ENCODE data around the gene WDR91.

The WDR91 gene

DNA sequence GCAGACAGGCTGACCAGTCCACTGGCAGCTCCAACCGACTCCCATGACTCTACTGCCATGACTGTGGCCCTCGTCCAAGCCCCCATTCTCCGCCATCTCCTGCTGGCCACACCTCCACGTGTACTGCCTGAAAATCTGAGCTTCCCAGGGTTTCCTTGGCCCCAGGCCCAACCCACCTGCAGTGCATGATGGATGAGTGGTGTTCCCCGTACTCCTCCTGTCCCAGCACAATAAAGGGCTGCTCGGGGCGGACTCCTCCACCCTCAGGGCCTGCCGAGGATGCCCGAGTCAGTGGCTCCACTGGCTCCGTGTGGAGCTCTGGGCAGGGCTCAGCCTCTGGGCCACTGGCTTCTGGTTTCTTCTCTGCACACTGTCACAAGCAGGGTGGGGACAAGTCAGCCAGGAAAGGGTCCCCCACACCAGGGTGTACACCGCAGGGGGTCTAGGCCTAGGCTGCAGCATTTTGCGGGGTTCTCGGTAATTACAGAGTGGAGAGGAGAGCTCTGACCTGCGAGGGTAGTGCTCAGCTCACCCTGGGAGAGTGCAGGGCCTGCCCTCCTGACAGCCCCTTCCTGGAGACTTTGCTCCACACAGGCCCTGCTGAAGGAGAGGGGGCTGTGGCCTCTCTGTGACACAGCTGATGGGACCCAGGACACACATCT, 15.2 kb downstream of the WDR91 start:
- DNase-seq: no peak

DNA sequence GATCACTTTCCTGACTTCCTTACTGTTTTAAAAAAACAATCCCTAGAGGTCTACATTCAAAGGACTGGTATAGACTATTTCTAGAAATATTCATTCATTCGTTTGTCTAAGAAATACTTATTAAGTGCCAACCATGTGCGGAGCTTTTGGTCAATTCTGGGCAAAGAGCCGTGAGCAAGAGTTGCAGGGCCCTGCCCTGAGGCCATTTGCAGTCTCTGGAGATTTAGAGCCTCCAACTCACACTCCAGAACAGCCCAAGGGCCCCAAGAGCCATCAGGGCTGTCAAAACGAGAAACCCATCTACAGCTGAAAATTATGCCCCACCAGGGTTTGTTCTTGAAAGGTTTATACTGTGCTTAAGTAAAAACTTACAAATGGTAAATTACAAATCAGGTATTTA, 16.2 kb downstream of the WDR91 start:
- DNase-seq: no peak

- no peak for DNase-seq
Measured at GRCh38 chr7:135194494-135195095, 16.7 kb downstream of the WDR91 start.

- DNase-seq: no peak
Measured at GRCh38 chr7:135193615-135194081, 17.7 kb downstream of the WDR91 start.

GRCh38 chr7:135192914-135193536, 18.3 kb downstream of the WDR91 start:
- DNase-seq: no peak

DNA sequence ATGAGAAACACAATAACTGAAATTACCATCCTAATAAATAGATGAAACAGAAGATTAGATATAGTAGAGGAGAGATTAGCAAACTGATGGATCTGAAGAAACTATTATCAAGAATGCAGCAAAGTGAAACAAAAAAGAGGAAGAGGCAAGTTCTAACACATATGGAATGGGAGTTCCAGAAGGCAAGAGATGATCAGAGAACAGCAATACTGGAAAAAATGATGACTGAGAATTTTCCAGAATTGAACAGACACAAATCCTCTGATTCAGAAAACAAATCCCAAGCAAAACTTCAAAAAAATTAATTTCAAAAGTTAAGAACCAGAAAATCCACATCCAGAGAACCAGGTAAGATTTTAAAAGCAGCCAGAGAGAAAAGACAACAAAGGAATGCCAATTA, 20.6 kb downstream of the WDR91 start:
- no peak for DNase-seq

DNA sequence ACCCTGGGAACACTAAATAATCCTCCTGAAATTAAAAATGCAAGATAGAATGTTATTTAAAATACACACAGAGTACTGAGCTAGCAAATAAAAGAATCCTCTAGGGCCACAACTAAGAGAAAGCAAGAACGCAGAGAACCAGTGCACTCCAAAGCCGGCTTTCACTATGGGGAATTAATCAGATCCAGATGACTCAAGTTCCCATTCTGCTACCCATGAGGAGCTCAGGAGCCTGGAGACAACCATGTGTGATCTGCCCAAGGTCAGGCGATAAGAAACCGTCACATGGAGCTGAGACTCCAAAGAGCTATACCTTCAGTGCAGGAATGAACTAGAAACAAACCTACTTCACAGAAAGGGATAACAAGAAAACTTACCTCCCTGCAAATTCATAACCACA, 21.4 kb downstream of the WDR91 start:
- DNase-seq: no peak

DNA sequence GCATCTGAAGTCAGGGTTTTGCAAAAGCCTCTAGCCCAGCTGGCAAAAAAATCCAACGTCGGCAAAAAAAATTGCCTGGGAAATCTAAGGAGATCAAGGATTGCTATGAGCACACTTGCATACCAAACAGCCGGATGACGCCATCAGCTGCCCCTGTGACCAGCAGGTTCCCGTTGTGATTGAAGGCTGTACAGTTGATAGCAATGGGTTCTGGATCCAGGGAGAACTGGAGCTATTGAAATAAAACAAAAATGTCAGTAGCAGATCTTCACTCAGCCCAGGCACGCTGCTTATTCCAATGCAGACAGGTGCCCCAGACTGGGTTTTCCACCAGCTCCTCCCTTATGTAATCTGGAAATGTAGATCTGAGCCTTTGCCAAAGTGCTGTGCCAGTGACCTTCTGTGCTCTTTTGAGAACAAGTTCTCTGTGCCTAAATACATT, 22.1 kb downstream of the WDR91 start:
- DNase-seq: no peak

DNA sequence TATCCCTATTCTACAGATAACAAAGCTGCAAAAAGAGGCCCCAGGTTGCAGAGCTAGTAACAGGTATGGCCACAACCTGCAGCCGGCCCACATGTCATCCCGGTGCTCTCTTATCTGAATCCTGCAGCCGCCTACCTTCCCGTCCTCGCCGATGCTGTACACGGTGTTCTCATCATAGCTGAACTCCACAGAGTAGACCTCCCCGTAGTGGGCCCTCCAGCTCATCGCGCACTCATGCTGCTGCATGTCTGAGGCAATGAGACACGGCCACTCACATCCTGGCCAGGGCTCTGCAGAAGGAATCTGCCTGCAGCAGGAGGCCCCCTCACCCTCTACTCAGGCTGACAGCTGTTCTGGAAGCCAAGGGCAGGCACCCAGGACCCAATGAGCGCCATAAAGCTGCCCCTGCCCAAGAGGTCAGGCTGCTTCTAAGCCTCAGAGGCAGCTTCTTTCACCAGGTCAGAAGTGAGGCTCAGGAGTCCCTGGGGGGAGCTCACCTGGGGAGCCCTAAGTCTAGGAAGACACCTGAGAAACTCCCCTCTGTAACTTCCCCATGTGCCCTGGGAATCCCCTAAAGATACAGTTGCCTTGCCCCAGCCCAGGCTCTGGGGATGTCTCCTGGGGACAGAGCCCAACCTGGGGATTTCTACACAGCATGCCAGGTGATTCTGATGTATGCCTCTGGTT, 22.9 kb downstream of the WDR91 start:
- DNase-seq: no peak

DNA sequence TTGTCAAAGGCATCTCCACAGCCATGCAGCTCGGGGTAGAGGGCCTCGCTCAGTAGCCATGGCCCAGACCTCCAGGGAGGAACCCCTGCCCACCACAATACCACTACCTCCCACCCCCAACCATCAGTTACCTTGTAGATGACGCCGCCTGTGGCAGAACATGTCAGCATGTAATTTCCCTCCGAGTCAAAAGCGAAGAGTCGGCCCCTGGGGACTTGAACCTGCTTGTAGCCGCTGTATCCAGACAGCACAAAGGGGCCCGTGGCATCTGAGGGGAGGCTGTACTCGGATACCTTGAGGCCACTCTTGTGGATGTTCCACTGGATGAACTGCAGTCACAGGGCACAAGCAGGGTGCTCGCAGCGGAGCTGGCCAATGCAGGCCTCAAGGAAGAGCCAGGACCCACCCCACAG, 24.5 kb downstream of the WDR91 start:
- no peak for DNase-seq

DNA sequence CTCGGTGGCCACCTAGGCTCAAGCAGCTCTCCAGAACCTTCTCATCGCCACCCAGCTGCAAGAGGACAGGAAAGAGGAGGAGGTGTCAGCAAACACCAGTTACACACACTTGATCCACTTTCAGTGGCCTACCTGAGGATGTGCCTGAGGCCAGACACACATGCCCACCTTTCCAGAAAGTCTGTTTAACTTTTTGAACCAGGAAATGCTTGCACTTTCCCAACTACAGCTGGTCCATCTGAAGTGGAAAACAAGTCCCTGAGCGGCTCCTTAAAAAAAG, 25.1 kb downstream of the WDR91 start:
- DNase-seq: no peak

DNA sequence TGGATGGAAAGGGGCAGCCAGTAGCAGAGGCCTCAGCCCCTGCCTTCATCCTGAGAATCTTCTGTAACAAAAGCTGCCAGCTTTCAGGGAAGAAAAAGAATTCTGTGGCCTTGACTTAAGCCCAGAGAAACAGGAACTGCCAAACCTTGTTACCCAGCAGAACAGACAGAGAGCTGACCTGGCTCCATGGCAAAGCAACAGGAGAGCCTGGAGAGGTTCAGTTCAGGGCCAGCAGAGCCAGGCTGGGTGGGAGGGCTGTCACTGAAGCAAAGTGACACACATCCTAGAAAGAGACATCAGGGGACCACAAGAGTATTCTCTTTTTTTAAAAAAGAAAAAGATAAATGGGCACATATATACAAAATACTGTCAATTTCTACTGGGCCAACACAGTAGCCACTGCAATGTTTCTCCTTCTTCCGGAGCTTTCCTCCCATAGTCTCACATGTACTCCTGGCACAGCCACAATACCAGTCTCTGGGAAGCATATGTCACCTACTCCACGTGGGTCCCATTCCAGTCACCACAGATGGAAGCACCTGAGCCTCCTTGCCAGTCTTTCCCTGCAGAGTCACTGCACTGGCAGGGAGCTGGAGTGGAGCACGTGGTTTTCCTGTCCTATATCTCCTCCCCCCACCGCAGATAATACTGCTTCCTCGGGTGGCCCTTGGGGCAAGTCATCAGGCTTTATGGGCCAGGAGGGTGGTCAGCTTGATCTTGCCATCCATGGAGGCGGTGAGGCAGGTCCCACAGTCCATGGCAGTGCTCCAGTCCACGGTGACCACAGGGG, 25.7 kb downstream of the WDR91 start:
- DNase-seq: no peak

DNA sequence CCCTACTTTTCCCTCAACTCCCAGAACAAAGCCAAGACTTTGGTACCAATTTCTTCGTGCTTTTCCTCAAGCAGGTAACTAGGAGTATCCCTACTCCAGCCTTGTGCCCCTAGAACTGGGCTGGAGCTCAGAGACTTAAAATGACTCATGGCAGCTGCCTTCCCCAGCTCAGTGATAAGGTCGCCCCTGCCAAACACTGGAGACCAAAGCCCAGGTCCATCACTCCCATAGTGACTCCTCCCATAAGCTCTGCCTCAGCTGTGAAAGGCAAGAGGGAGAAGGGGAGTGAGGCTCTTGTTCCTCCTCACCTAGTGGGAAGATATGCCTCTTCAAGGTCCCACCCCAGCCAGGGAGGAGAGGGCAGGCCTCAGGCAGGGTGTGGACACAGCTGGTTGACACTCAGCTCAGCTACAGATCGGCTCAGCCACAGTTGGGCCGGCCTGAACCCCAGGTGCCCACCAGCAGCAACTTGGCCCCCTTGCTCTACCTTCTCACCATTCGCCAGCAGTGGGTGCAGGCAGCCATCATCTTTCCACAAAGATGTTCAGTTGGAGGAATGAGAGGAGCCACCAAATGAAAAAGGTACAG, 27.0 kb downstream of the WDR91 start:
- DNase-seq: no peak

DNA sequence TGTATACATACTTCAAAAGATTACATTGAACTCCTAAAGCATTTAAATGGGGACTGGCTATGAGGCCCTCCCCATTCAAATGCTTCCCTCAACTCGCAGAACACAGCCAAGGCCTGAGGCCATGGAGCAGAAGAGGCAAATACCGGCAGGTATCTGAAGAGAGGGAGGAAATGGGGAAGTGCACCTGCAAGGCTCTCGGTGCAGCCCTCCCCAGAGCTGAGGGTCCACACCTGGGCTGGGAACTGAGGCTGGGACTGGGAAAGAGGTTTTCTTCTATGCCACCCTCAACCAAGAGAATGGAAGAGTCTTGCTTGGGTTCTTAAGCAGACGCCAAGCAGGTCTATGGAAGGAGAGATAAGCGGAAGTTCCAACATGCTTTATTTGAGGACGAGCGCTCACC, 27.8 kb downstream of the WDR91 start:
- no peak for DNase-seq

- DNase-seq: no peak
Measured at GRCh38 chr7:135181929-135182678, 29.2 kb downstream of the WDR91 start.

DNA sequence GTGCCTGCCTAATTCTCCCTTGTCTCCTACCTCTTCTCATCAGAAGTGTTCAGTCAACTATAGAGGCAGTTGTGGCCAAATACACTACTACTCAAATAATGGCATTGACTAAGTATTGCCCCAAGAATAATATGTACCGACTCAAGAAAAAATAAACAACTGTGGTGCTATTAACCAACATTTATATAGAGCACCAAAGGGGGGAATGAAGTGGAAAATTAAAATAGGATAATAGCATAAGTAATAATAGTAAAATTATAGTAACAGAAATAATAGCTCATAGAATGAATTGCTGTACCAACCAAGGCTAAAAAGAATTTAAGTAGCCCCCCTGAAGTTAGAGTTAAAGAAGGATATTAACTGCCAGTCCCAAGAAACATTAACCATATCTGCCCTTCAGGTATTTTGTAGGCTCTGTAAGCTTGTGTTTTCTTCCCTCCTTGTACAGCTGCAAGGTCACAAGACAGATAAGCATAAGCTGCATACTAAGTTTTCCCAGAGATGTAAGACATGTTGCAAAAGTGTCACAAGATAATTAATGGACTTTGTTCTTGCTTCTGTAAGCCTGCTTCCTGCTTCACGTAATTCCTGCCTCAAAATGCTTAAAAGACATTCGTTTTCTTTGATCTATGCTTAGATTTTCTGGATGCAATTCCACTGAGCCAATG, 29.9 kb downstream of the WDR91 start:
- DNase-seq: no peak

DNA sequence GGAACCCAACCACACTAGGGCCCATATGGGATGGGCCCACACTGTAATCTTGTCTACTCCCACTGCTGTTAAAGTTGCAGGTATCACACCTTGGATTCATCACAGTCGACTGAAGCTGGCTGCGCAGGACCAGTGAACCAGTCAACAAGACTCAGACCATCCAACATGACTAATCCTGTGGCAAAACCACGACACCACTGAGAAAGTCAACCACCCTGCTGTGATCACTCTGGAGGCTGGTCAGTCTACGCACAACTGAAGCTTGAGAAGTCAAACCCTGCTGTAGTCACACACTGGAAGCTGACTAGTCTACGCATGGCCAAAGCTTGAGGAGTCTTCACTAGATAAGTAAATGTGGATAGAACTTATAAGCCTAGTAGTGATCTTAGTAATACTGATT, 31.2 kb downstream of the WDR91 start:
- DNase-seq: no peak

DNA sequence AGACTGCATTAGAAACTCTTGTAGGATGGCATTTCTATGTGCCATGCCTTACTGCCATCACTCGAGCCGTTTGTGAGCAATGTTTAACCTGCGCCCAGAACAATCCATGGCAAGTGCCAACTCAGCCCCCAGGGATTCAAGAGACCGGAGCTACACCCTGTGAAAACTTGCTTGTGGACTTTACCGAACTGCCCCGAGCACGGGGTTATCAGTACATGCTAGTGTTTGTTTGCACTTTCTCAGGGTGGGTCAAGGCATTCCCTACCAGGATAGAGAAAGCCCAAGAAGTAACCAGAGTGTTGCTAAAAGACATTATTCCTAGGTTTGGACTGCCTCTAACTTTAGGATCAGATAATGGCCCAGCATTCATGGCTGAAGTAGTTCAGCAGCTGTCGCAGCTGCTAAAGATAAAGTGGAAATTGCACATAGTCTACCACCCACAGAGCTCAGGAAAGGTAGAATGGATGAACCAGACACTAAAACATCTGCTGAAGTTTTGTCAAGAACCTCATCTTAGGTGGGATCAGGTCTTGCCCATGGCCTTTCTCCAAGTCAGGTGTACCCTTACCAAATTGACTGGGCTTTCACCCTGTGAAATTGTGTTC, 31.9 kb downstream of the WDR91 start:
- DNase-seq: no peak

GRCh38 chr7:135178364-135178763, 33.0 kb downstream of the WDR91 start:
- no peak for DNase-seq

GRCh38 chr7:135177028-135177696, 34.2 kb downstream of the WDR91 start:
- DNase-seq: no peak

All from NCI-H526 (cell line).